ENCODE results near the gene CCBE1.

The CCBE1 gene

DNA sequence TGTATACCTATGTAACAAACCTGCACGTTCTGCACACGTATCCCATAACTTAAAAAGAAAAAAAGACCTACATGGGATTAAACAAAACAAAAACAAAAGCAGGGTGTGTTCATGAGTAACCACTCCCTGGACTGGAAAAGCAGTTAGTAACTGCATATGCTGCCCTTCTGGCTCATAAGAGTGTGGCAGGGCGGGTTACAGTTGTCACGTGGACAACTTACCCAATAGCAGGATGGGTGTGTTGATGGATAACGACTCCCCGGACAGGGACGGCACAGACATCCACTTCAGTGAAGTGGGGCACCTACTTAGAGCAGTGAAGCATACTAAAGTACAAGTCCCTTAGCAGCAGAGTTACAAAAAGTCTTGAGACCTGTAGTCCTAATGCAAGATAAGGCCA is 136.7 kb downstream of the CCBE1 start:
- H3K9me3 ChIP-seq (ENCODE audit: control insufficient read depth, low read length) = no peaks in the 10 kb centered on the region
- H3K36me3 ChIP-seq (ENCODE audit: control insufficient read depth, insufficient read depth, low read length) = no peaks in the 10 kb centered on the region
- H3K27ac ChIP-seq (ENCODE audit: low read depth, low read length, severe bottlenecking) = no peak overlapping the region
- H3K4me1 ChIP-seq (ENCODE audit: control insufficient read depth, insufficient read depth, low read length, poor library complexity, severe bottlenecking) = no peaks in the 10 kb centered on the region
- no peak overlapping the region for H3K4me3 ChIP-seq (ENCODE audit: extremely low read depth, insufficient read depth, low read length, poor library complexity, severe bottlenecking)
- WGBS, 2 experiments (ENCODE audit: insufficient coverage in 2 of 2) = 93 to 100% methylated on average over 4 to 7 of the region's 7 CpGs

DNA sequence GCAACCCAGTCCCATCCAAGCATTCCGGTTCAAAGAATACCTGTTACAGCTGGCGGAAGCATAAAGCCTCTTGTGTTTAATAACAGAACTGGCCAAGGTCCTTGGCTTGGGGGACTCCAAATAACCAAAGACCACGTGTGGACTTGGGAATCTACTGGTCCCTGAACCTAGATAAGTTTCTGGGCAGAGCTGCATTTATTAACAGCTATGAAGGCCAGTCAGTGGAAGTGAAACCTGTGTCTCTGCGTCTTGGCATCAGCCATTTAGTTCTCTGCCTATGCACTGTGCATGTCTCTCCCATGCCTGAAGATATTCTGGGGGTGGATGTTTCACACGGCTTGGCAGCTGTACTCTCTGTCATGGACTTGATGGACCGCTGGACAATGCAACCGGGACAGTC is 137.7 kb downstream of the CCBE1 start:
- H3K36me3 ChIP-seq (ENCODE audit: control insufficient read depth, insufficient read depth, low read length) = no peaks in the 10 kb centered on the region
- no peak overlapping the region for H3K4me3 ChIP-seq (ENCODE audit: extremely low read depth, insufficient read depth, low read length, poor library complexity, severe bottlenecking)
- no peaks in the 10 kb centered on the region for H3K4me1 ChIP-seq (ENCODE audit: control insufficient read depth, insufficient read depth, low read length, poor library complexity, severe bottlenecking)
- 87 to 91% methylated on average over 7 of the region's 7 CpGs for WGBS, 2 experiments (ENCODE audit: insufficient coverage in 2 of 2)
- H3K27ac ChIP-seq (ENCODE audit: low read depth, low read length, severe bottlenecking) = no peak overlapping the region
- H3K9me3 ChIP-seq (ENCODE audit: control insufficient read depth, low read length) = no peaks in the 10 kb centered on the region

DNA sequence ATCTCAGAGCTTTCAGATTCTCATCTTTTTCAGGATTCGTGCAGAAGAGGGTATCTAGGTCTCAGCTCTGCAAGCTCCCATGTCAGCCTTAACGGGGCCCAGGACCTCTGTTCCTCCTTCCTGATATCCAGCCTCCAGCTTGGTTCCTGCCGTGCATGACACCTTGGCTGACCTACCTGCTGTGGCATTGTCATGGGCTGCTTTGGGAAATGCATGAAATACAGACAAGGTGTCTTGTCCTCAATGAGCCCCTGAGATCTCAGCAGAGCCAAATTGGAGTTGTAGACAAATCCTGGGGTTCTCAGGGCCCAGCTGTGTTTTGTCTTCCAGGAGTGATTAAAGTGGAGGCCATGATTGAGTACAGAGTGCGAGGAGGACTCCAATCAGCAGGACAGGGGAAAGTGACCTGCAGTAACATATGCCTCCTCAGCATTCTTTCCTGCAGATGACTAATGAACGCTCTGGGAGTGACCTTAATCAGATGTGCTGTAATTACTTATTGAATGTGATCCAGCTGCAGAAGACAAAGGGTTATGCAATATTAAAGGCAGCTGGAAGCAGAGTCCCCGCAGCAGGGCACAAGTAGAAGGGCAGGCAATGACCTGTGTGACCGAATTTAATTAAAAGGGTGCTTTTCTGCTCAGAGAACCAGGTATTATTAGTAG is 141.1 kb downstream of the CCBE1 start:
- WGBS, 2 experiments (ENCODE audit: insufficient coverage in 2 of 2) = 75 to 84% methylated on average over 4 to 6 of the region's 7 CpGs
- H3K4me3 ChIP-seq (ENCODE audit: extremely low read depth, insufficient read depth, low read length, poor library complexity, severe bottlenecking) = no peak overlapping the region

DNA sequence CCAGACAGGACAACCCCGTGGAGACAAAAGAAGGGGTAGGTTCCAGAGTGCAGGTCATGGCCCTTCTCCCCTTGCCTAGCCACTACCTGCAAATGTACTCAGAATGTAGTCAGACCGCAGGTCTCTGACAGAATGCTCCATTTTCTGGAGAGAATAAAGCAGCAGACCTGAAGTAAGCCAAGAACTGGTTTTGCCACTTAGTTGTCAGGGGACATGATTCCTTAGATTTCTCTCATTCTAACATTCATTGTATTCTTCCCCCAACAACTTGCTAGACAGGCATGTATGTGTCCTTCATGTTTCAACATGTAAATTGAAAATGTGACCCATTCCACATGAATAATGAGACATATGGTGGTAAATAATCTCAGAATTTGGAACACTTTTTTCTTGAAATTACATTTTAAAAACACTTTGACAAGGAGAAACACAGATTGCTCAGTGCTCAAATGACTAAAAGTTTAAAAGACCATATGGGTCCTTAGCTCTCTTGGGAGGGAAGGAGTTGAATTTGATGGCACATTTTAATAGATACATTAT is 142.4 kb downstream of the CCBE1 start:
- H3K27ac ChIP-seq (ENCODE audit: low read depth, low read length, severe bottlenecking) = no peak overlapping the region
- no peaks in the 10 kb centered on the region for H3K4me1 ChIP-seq (ENCODE audit: control insufficient read depth, insufficient read depth, low read length, poor library complexity, severe bottlenecking)
- WGBS, 2 experiments (ENCODE audit: insufficient coverage in 2 of 2) = 85 to 100% methylated on average over 2 of the region's 2 CpGs

More for the DNA sequence above, 141.1 kb downstream of the CCBE1 start:
- Histone ChIP-seq H3K9me3 (ENCODE audit: control insufficient read depth, low read length) (no peaks in the 10 kb centered on the region), H3K36me3 (ENCODE audit: control insufficient read depth, insufficient read depth, low read length) (no peaks in the 10 kb centered on the region), H3K4me1 (ENCODE audit: control insufficient read depth, insufficient read depth, low read length, poor library complexity, severe bottlenecking) (no peaks in the 10 kb centered on the region), H3K27ac (ENCODE audit: low read depth, low read length, severe bottlenecking) (no peak overlapping the region)

DNA sequence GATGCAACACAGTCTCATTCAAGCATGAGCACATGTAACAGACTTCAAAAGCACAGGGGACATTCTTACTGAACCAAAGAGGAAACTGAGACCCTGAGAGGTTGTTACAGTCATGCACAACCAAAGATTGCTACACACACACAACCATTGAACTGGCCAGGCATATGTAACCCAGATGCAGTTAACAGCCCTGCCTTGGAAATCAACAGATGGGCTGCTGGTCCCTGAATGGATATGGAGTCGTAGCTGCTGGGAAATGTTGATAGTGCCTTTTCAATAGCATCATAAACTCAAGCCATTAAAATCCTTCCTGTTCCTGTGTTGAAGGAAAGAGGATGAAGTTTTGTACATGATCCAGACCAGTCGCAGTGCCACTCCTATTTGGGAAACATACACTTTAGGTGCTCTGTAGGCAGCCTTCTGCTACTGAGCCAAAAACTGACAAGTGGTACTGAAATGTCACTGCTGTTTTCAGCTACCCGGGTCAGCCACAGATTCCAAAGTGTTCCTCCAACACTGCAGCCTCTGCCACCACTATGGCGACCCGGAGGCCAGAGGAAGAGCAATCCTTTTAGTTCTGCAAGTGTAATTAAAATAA is 143.9 kb downstream of the CCBE1 start:
- no peaks in the 10 kb centered on the region for H3K36me3 ChIP-seq (ENCODE audit: control insufficient read depth, insufficient read depth, low read length)
- H3K27ac ChIP-seq (ENCODE audit: low read depth, low read length, severe bottlenecking) = no peak overlapping the region
- H3K4me3 ChIP-seq (ENCODE audit: extremely low read depth, insufficient read depth, low read length, poor library complexity, severe bottlenecking) = no peak overlapping the region
- WGBS, 2 experiments (ENCODE audit: insufficient coverage in 2 of 2) = 82 to 100% methylated on average over 1 to 3 of the region's 5 CpGs
- peaks cover under 1% of the 10 kb centered on the region for H3K4me1 ChIP-seq (ENCODE audit: control insufficient read depth, insufficient read depth, low read length, poor library complexity, severe bottlenecking)
- no peaks in the 10 kb centered on the region for H3K9me3 ChIP-seq (ENCODE audit: control insufficient read depth, low read length)

More for the DNA sequence above, 142.4 kb downstream of the CCBE1 start:
- Histone ChIP-seq H3K36me3 (ENCODE audit: control insufficient read depth, insufficient read depth, low read length) (no peaks in the 10 kb centered on the region), H3K4me3 (ENCODE audit: extremely low read depth, insufficient read depth, low read length, poor library complexity, severe bottlenecking) (no peak overlapping the region), H3K9me3 (ENCODE audit: control insufficient read depth, low read length) (no peaks in the 10 kb centered on the region)

DNA sequence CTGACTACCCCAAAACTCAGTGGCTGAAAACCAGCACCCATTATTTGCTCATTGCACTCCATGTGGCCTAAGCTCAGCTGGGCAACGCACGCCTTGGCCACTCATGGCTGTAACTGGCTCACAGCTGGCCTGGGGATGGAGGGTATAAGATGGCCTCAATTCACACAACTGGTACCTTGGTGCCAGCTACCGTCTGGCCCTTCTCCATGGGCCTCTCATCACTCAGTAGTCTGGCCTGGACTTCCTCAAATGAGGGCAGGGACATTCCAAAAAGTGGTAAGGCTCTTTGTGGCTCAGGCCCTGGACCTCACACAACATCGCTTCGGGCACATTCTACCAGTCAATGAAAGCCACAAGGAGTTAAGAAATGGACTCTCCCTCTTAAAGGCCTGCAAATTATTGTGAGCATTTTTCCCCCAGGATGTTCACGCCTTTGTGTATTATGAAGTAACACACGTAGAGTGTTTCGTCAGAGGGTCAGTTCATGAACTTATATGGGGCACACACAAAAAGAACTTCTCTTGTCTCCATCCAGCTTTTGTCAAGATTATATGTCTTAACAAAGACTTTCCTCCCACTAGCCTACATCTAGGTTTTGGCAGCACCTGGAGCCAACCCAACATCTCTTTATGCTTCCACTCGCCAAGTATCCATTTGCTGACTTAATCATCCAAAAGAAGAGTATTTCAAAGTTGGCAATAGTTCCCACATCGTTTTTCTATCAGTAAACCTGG is 145.2 kb downstream of the CCBE1 start:
- Histone ChIP-seq H3K36me3 (ENCODE audit: control insufficient read depth, insufficient read depth, low read length) (no peaks in the 10 kb centered on the region), H3K9me3 (ENCODE audit: control insufficient read depth, low read length) (no peaks in the 10 kb centered on the region), H3K4me3 (ENCODE audit: extremely low read depth, insufficient read depth, low read length, poor library complexity, severe bottlenecking) (no peak overlapping the region), H3K4me1 (ENCODE audit: control insufficient read depth, insufficient read depth, low read length, poor library complexity, severe bottlenecking) (peaks cover 12% of the 10 kb centered on the region), H3K27ac (ENCODE audit: low read depth, low read length, severe bottlenecking) (no peak overlapping the region)
- WGBS, 2 experiments (ENCODE audit: insufficient coverage in 2 of 2) = 92 to 96% methylated on average over 5 to 8 of the region's 10 CpGs

DNA sequence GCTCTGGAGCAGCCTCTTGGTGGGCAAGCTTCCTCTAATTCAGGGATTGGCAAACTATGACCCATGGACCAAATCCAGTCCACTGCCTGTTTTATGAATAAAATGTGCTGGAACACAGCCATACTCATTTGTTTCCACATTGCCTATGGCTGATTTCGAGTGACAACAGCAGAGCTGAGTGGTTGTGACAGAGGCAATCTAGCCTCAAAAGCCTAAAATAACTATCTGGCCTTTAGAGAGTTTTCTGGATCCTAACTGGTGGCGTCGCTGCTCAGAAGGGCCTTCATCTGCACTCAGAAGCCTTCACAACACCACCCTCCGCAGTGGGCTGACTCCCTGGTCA is 147.1 kb downstream of the CCBE1 start:
- Histone ChIP-seq H3K36me3 (ENCODE audit: control insufficient read depth, insufficient read depth, low read length) (no peaks in the 10 kb centered on the region), H3K4me1 (ENCODE audit: control insufficient read depth, insufficient read depth, low read length, poor library complexity, severe bottlenecking) (peaks cover 15% of the 10 kb centered on the region), H3K27ac (ENCODE audit: low read depth, low read length, severe bottlenecking) (no peak overlapping the region), H3K9me3 (ENCODE audit: control insufficient read depth, low read length) (no peaks in the 10 kb centered on the region), H3K4me3 (ENCODE audit: extremely low read depth, insufficient read depth, low read length, poor library complexity, severe bottlenecking) (no peak overlapping the region)
- 85 to 100% methylated on average over 4 of the region's 4 CpGs for WGBS, 2 experiments (ENCODE audit: insufficient coverage in 2 of 2)

DNA sequence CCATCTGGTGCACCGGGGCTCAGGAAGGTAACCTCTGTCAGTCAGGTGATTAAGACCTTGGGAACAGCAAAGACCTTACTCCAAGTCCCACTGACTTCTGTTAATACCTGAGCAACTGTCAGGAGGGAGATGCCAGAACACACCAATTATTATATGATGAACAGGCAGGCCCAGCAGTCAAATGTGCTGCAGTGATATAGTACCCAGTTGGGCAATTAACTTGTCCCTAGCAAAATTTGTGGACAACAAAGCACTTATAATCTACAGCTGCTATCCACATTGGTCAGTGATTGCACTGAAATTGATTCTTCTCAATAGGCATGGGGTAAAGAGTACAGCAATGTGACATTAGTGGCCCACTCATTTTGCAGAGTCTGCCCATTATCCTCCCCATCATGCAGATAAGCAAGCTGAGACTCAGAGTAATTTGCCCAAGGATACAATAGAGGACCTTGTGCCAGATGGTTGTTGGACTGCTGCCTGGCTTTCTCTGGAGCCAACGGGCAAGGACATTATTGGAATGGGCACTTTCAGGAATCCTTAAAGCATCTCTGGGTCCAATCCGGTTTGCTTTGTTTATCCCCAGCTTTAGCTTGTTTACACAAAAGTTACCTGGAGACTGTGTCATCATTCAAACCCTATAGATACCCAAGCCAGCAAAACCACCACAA is 147.6 kb downstream of the CCBE1 start:
- Histone ChIP-seq H3K4me1 (ENCODE audit: control insufficient read depth, insufficient read depth, low read length, poor library complexity, severe bottlenecking) (peaks cover 15% of the 10 kb centered on the region), H3K36me3 (ENCODE audit: control insufficient read depth, insufficient read depth, low read length) (no peaks in the 10 kb centered on the region), H3K9me3 (ENCODE audit: control insufficient read depth, low read length) (no peaks in the 10 kb centered on the region), H3K4me3 (ENCODE audit: extremely low read depth, insufficient read depth, low read length, poor library complexity, severe bottlenecking) (no peak overlapping the region), H3K27ac (ENCODE audit: low read depth, low read length, severe bottlenecking) (no peak overlapping the region)
- 90 to 93% methylated on average over 3 of the region's 3 CpGs for WGBS, 2 experiments (ENCODE audit: insufficient coverage in 2 of 2)

DNA sequence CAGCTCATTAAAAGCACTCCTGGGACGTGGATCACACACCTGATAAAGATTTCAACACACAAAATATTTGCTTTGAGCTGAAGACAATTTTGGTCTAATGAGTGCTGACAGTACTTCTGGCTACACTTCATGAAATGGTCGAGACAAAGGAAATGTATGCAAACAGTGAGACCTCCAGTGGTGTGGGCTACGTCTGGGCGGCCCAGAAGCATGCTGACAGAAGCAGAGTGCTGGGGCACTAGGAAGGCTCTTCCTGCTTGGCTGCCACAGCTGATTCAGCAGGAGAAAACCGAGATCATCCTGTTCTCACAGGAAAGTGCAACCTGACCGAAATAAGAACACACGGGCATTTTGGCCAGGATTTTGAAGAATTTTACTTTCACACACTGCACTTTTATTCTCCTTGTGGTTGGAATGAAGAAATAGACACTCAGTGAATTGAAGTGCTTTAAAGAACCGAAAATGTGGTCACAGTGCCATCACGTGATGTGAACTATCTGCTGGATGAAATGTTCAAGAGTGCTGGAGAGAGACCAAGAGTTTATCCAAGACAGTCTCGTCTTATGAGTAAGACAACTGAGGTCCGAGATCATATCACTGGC is 149.5 kb downstream of the CCBE1 start:
- Histone ChIP-seq H3K9me3 (ENCODE audit: control insufficient read depth, low read length) (no peaks in the 10 kb centered on the region), H3K36me3 (ENCODE audit: control insufficient read depth, insufficient read depth, low read length) (no peaks in the 10 kb centered on the region), H3K27ac (ENCODE audit: low read depth, low read length, severe bottlenecking) (peak overlapping the region; percentile 32), H3K4me1 (ENCODE audit: control insufficient read depth, insufficient read depth, low read length, poor library complexity, severe bottlenecking) (peaks cover 15% of the 10 kb centered on the region), H3K4me3 (ENCODE audit: extremely low read depth, insufficient read depth, low read length, poor library complexity, severe bottlenecking) (no peak overlapping the region)
- WGBS, 2 experiments (ENCODE audit: insufficient coverage in 2 of 2) = 42 to 52% methylated on average over 7 to 9 of the region's 11 CpGs

DNA sequence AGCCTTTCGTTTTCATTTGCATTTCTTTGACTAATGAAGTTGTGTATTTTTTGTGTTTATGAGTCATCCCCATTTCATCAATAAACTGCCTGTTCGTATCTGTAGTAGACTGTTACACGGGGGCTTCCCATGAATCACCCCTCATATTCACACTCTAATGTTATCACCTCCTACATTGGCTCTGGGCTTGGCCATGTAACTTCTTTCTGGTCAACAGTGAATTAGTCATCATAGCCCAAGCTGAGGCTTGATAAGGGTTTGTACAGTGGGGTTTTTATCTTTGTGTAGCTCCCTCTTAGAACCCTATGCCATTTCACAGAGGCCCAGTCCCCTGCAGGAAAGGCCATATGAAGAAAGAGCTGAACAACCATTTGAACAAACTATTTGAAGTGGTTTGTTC is 151.0 kb downstream of the CCBE1 start:
- no CpG with 5 or more reads among the region's 3 CpGs for WGBS, 2 experiments (ENCODE audit: insufficient coverage in 2 of 2)
- Histone ChIP-seq H3K36me3 (ENCODE audit: control insufficient read depth, insufficient read depth, low read length) (no peaks in the 10 kb centered on the region), H3K27ac (ENCODE audit: low read depth, low read length, severe bottlenecking) (no peak overlapping the region), H3K4me3 (ENCODE audit: extremely low read depth, insufficient read depth, low read length, poor library complexity, severe bottlenecking) (no peak overlapping the region), H3K9me3 (ENCODE audit: control insufficient read depth, low read length) (no peaks in the 10 kb centered on the region), H3K4me1 (ENCODE audit: control insufficient read depth, insufficient read depth, low read length, poor library complexity, severe bottlenecking) (peaks cover 15% of the 10 kb centered on the region)

All from mesodermal cell (in vitro differentiated cells).